ENCODE results near the gene APC.
"Not testable (repeated sequence)": the region's sequence is repeated elsewhere in the genome, so short reads cannot be mapped to it uniquely, and the experiment has no call there.

Gene APC

GRCh38 chr5:112860571-112860928, 122.9 kb downstream of the APC start:
- not testable (repeated sequence) for DNase-seq (ENCODE audit: low spot score)

GRCh38 chr5:112860929-112861637, 123.4 kb downstream of the APC start, which contains the start of gene SRP19:
Gene SRP19 (plus strand): TSS chr5:112861287. CDS start chr5:112861377, 90 bp downstream.
- DNase-seq (ENCODE audit: low spot score) = peak; percentile 96

GRCh38 chr5:112861638-112861985, 123.9 kb downstream of the APC start:
- DNase-seq (ENCODE audit: low spot score) = no peak

- DNase-seq (ENCODE audit: low spot score) = no peak
Measured at GRCh38 chr5:112862085-112862484, 124.4 kb downstream of the APC start.

GRCh38 chr5:112863549-112863948, 125.9 kb downstream of the APC start:
- no peak for DNase-seq (ENCODE audit: low spot score)

- DNase-seq (ENCODE audit: low spot score) = no peak
Measured at GRCh38 chr5:112865128-112865527, 127.4 kb downstream of the APC start.

- no peak for DNase-seq (ENCODE audit: low spot score)
Measured at GRCh38 chr5:112866739-112867138, 129.1 kb downstream of the APC start.

GRCh38 chr5:112867411-112867810, 129.7 kb downstream of the APC start:
- DNase-seq (ENCODE audit: low spot score) = no peak

GRCh38 chr5:112869948-112870347, 132.3 kb downstream of the APC start:
- DNase-seq (ENCODE audit: low spot score) = peak; percentile 34

- DNase-seq (ENCODE audit: low spot score) = no peak
Measured at GRCh38 chr5:112870966-112871365, 133.3 kb downstream of the APC start.

- no peak for DNase-seq (ENCODE audit: low spot score)
Measured at GRCh38 chr5:112876362-112876761, 138.7 kb downstream of the APC start.

GRCh38 chr5:112878101-112878500, 140.4 kb downstream of the APC start:
- no peak for DNase-seq (ENCODE audit: low spot score)

- peak; percentile 76 for DNase-seq (ENCODE audit: low spot score)
Measured at GRCh38 chr5:112878760-112879159, 141.1 kb downstream of the APC start.

GRCh38 chr5:112880219-112880964, 142.7 kb downstream of the APC start:
- DNase-seq (ENCODE audit: low spot score) = no peak

- DNase-seq (ENCODE audit: low spot score) = no peak
Measured at GRCh38 chr5:112883192-112883591, 145.5 kb downstream of the APC start.

- DNase-seq (ENCODE audit: low spot score) = no peak
Measured at GRCh38 chr5:112885001-112885400, 147.3 kb downstream of the APC start.

- DNase-seq (ENCODE audit: low spot score) = no peak
Measured at GRCh38 chr5:112886975-112887374, 149.3 kb downstream of the APC start.

GRCh38 chr5:112892066-112892465, 154.4 kb downstream of the APC start:
- not testable (repeated sequence) for DNase-seq (ENCODE audit: low spot score)

- DNase-seq (ENCODE audit: low spot score) = no peak
Measured at GRCh38 chr5:112892776-112893175, 155.1 kb downstream of the APC start.

- DNase-seq (ENCODE audit: low spot score) = no peak
Measured at GRCh38 chr5:112895682-112896081, 158.0 kb downstream of the APC start.

All from activated CD4-positive, alpha-beta T cell treated with anti-CD3 and anti-CD28 coated beads, Interleukin-2, Interleukin-4, amounts not matched to agents 100 ng/mL and 50 ng/mL, durations not matched to agents 16 hours and 8 hours (primary cell).